SU-DHL-6 (cell line): Measurements from ENCODE around the gene PTPN12.

ENCODE experiments used
- H2AFZ ChIP-seq: fragments of 200-600 bp; sonication (generic); 2 replicates; pipeline ENCODE4 v1.6.1; 2014; ENCODE audit warnings: low read depth, mild to moderate bottlenecking, moderate library complexity, mixed read lengths, antibody characterized with exemption, low read length; ENCODE audit not compliant: severe bottlenecking
- H3F3A ChIP-seq: fragments of 200-600 bp; shearing (Covaris generic); 2 replicates; pipeline ENCODE4 v1.6.0; 2016; ENCODE audit warnings: antibody characterized with exemption, mild to moderate bottlenecking; ENCODE audit not compliant: insufficient read depth
- H3K27ac ChIP-seq: fragments of 200-600 bp; sonication (generic); 2 replicates; pipeline ENCODE4 v1.5.1; 2016; ENCODE audit warnings: low read depth, mild to moderate bottlenecking, low read length, moderate library complexity, mixed read lengths
- H3K27me3 ChIP-seq: fragments of 200-600 bp; sonication (generic), shearing (Covaris generic); 2 replicates; pipeline ENCODE4 v1.6.0; 2014; ENCODE audit warnings: mild to moderate bottlenecking, low read length
- H3K36me3 ChIP-seq: fragments of 200-600 bp; sonication (generic); 2 replicates; pipeline ENCODE4 v1.6.1; 2014; ENCODE audit warnings: mild to moderate bottlenecking, low read length, mixed read lengths
- H3K4me2 ChIP-seq: fragments of 300-600, 200-600 bp; shearing (Covaris generic), sonication (generic); 2 replicates; pipeline ENCODE4 v1.6.0; 2014; ENCODE audit warnings: low read length, low read depth, mild to moderate bottlenecking; ENCODE audit not compliant: poor library complexity, severe bottlenecking
- H3K4me3 ChIP-seq: fragments of 200-600 bp; sonication (generic); 2 replicates; pipeline ENCODE4 v1.5.1; 2014; ENCODE audit warnings: antibody characterized with exemption, low read length, mild to moderate bottlenecking, mixed read lengths; ENCODE audit not compliant: insufficient read depth, poor library complexity, severe bottlenecking
- H3K79me2 ChIP-seq: fragments of 200-600 bp; sonication (generic); 2 replicates; pipeline ENCODE4 v1.6.1; 2014; ENCODE audit warnings: mild to moderate bottlenecking, low read length, moderate library complexity; ENCODE audit not compliant: insufficient read depth
- H3K9ac ChIP-seq: fragments of 200-600 bp; sonication (generic); 2 replicates; pipeline ENCODE4 v1.7.0; 2014; ENCODE audit warnings: mild to moderate bottlenecking, low read length
- H3K9me2 ChIP-seq: fragments of 200-600 bp; sonication (generic); replicated peaks from 2 replicates; pipeline ENCODE4 v1.6.1; 2014; ENCODE audit warnings: low read length; ENCODE audit not compliant: insufficient read depth
- H3K9me3 ChIP-seq: fragments of 200-600 bp; sonication (generic); 2 replicates; pipeline ENCODE4 v1.6.1; 2014; ENCODE audit warnings: low read length, mixed read lengths; ENCODE audit not compliant: insufficient read depth
- H4K20me1 ChIP-seq: fragments of 200-600 bp; sonication (generic); 2 replicates; pipeline ENCODE4 v1.6.1; 2014; ENCODE audit warnings: low read depth, mild to moderate bottlenecking, antibody characterized with exemption, low read length, moderate library complexity, mixed read lengths
- CTCF ChIP-seq: fragments of 200-600 bp; sonication (generic); IDR thresholded peaks from one replicate; pipeline ENCODE4 v1.5.1; 2017; ENCODE audit warnings: antibody characterized with exemption, mild to moderate bottlenecking, low read length, moderate library complexity; ENCODE audit not compliant: insufficient read depth, poor library complexity, severe bottlenecking
- EZH2phosphoT487 ChIP-seq: fragments of 200-600 bp; sonication (generic), shearing (Covaris generic); conservative IDR thresholded peaks from 2 replicates; pipeline ENCODE4 v1.6.1; 2018; ENCODE audit warnings: mild to moderate bottlenecking, antibody characterized with exemption, low read length, moderate library complexity, mixed read lengths

Gene PTPN12

GRCh38 chr7:77548206-77548605 is 11.1 kb downstream of the PTPN12 start:
- TF ChIP-seq CTCF: no peak
- TF ChIP-seq EZH2phosphoT487: no peak
- H3K79me2 ChIP-seq: no peaks in the 10 kb centered on the region
- H3K36me3 ChIP-seq: no peaks in the 10 kb centered on the region

GRCh38 chr7:77549106-77549870 is 12.2 kb downstream of the PTPN12 start:
- H3K9me3 ChIP-seq: no peaks in the 10 kb centered on the region
- H3K27ac ChIP-seq: no peak overlapping the region
- no peaks in the 10 kb centered on the region for H3K79me2 ChIP-seq
- H3F3A ChIP-seq: no peaks in the 10 kb centered on the region
- TF ChIP-seq EZH2phosphoT487: no peak
- TF ChIP-seq CTCF: no peak
- H3K27me3 ChIP-seq: no peaks in the 10 kb centered on the region
- no peaks in the 10 kb centered on the region for H3K9me2 ChIP-seq
- no peak overlapping the region for H3K4me2 ChIP-seq
- no peaks in the 10 kb centered on the region for H4K20me1 ChIP-seq
- no peak overlapping the region for H3K9ac ChIP-seq
- no peaks in the 10 kb centered on the region for H3K36me3 ChIP-seq
- no peak overlapping the region for H2AFZ ChIP-seq
- no peak overlapping the region for H3K4me3 ChIP-seq

More at GRCh38 chr7:77548206-77548605, 11.1 kb downstream of the PTPN12 start:
- no peak overlapping the region for H3K27ac ChIP-seq
- H3K9me3 ChIP-seq: no peaks in the 10 kb centered on the region
- H3K4me3 ChIP-seq: no peak overlapping the region
- no peak overlapping the region for H2AFZ ChIP-seq
- H3K4me2 ChIP-seq: no peak overlapping the region
- peaks cover 7% of the 10 kb centered on the region; the same call in 1 of the 2 replicates for H4K20me1 ChIP-seq
- H3K9ac ChIP-seq: no peak overlapping the region
- H3K9me2 ChIP-seq: no peaks in the 10 kb centered on the region
- no peaks in the 10 kb centered on the region for H3K27me3 ChIP-seq
- H3F3A ChIP-seq: no peaks in the 10 kb centered on the region

GRCh38 chr7:77550586-77550985 is 13.5 kb downstream of the PTPN12 start:
- H3K9ac ChIP-seq: no peak overlapping the region
- H3K4me2 ChIP-seq: no peak overlapping the region
- no peak overlapping the region for H3K27ac ChIP-seq
- H3K79me2 ChIP-seq: no peaks in the 10 kb centered on the region
- H3K9me2 ChIP-seq: no peaks in the 10 kb centered on the region
- H3K27me3 ChIP-seq: no peaks in the 10 kb centered on the region
- H3K9me3 ChIP-seq: no peaks in the 10 kb centered on the region
- no peaks in the 10 kb centered on the region for H4K20me1 ChIP-seq
- no peak for TF ChIP-seq CTCF
- TF ChIP-seq EZH2phosphoT487: no peak
- H3K4me3 ChIP-seq: no peak overlapping the region
- no peaks in the 10 kb centered on the region for H3F3A ChIP-seq
- H2AFZ ChIP-seq: no peak overlapping the region
- no peaks in the 10 kb centered on the region for H3K36me3 ChIP-seq
